HepG2 (cell line): ENCODE measurements around the gene CEP76. TPM values are rescaled to one million over a fixed set of nuclear protein-coding genes. Genes with fewer than 3 reads are reported as not detected.
"Not testable (repeated sequence)": the region's sequence is repeated elsewhere in the genome, so short reads cannot be mapped to it uniquely, and the experiment has no call there.

ENCODE experiments used
- ATAC-seq: fragments of 200-7000 bp; cut with Tn5 transposase; 3 replicates; pipeline ENCODE4 v1.9.1; 2020; ENCODE audit warnings: mild to moderate bottlenecking, moderate library complexity
- BruUV-seq: library from RNA; stranded (reverse); fragments of 400-500 nt; replicated peaks from 2 replicates; lab custom pipeline; 2021; lab: Mats Ljungman, UMichigan
- CTCF ChIA-PET: fragments of 300-600 bp; formaldehyde crosslinking; extraction: SDS; loops from one replicate; lab custom pipeline; 2021; ENCODE audit warnings: low total read pairs, inconsistent platforms, low intra/inter-chr PET ratio; lab: Yijun Ruan, JAX
- POLR2A ChIA-PET: fragments of 350-600 bp; sonication (Branson Sonifier 250); formaldehyde crosslinking; loops from one replicate; lab custom pipeline; 2020; ENCODE audit warnings: antibody characterized with exemption, inconsistent platforms; lab: Yijun Ruan, JAX
- DNase-seq: peaks from one replicate; pipeline ENCODE4 v3.0.0-alpha.2; 2015; ENCODE audit warnings: low spot score
- FAIRE-seq: peaks from 3 replicates; lab custom pipeline; 2011; peaks lifted over from hg19 to GRCh38; lab: Jason Lieb, UNC
- H2AFZ ChIP-seq: one replicate; pipeline ENCODE4 v1.6.1; 2011; ENCODE audit warnings: low read length, inconsistent platforms
- H3K27ac ChIP-seq: fragments of 300-600 bp; 3 replicates; pipeline ENCODE4 v1.8.0; 2011; ENCODE audit warnings: mixed run types, mild to moderate bottlenecking, mixed read lengths, low read length, inconsistent platforms; ENCODE audit not compliant: insufficient read depth; ENCODE audit errors: extremely low read length
- H3K27me3 ChIP-seq, 2 experiments: fragments of 200-600 bp in 1 of 2; 2 replicates in 1 of 2; 3 replicates in 1 of 2; pipeline versions ENCODE4 v1.6.0 to v1.8.0; 2011; ENCODE audit warnings: low read length in 2 of 2, mild to moderate bottlenecking in 2 of 2, moderate library complexity in 2 of 2, inconsistent platforms in 1 of 2; ENCODE audit not compliant: insufficient read depth in 2 of 2, control insufficient read depth in 1 of 2
- H3K36me3 ChIP-seq, 2 experiments: fragments of 200-600 bp in 1 of 2; replicated peaks in 1 of 2; 2 replicates in 1 of 2; 3 replicates in 1 of 2; pipeline versions ENCODE4 v1.5.1 to v1.8.0; 2011; ENCODE audit warnings: low read length in 2 of 2, inconsistent platforms in 1 of 2; ENCODE audit not compliant: insufficient read depth in 2 of 2, control insufficient read depth in 1 of 2
- H3K4me1 ChIP-seq: 2 replicates; pipeline ENCODE4 v1.5.1; 2012; ENCODE audit warnings: low read length, inconsistent platforms; ENCODE audit not compliant: insufficient read depth
- H3K4me2 ChIP-seq: 2 replicates; pipeline ENCODE4 v1.6.0; 2011; ENCODE audit warnings: low read depth, low read length, inconsistent platforms
- H3K4me3 ChIP-seq, 3 experiments: fragments of 200-600 bp in 1 of 3; sonication (generic), shearing (Covaris generic) in 1 of 3; replicated peaks in 1 of 3; 2 replicates each; pipeline ENCODE4 v1.5.1; 2011 to 2016; ENCODE audit warnings: low read length in 3 of 3, inconsistent platforms in 2 of 3, low read depth in 2 of 3, mild to moderate bottlenecking in 2 of 3, control low read depth in 1 of 3, mixed read lengths in 1 of 3; ENCODE audit not compliant: insufficient read depth in 1 of 3
- H3K79me2 ChIP-seq: one replicate; pipeline ENCODE4 v1.6.1; 2011; ENCODE audit warnings: low read length, inconsistent platforms; ENCODE audit not compliant: insufficient read depth
- H3K9ac ChIP-seq: 2 replicates; pipeline ENCODE4 v1.6.0; 2011; ENCODE audit warnings: mild to moderate bottlenecking, low read depth, low read length, inconsistent platforms; ENCODE audit not compliant: insufficient read depth
- H3K9me3 ChIP-seq: 2 replicates; pipeline ENCODE4 v1.5.1; 2012; ENCODE audit warnings: mild to moderate bottlenecking, low read length
- H4K20me1 ChIP-seq: 2 replicates; pipeline ENCODE4 v1.6.0; 2011; ENCODE audit warnings: inconsistent platforms, mild to moderate bottlenecking, low read length, moderate library complexity; ENCODE audit not compliant: insufficient read depth
- EHMT2 ChIP-seq: fragments of 200-600 bp; sonication (generic); IDR thresholded peaks from 2 replicates; pipeline ENCODE4 v1.7.0; 2017; ENCODE audit warnings: antibody characterized with exemption, low read depth, low read length, borderline replicate concordance
- MATR3 ChIP-seq: sonication (generic); formaldehyde crosslinking; IDR thresholded peaks from 2 replicates; pipeline ENCODE4 v1.4.0; 2020; ENCODE audit warnings: missing genetic modification reagents
- NFE2L1 ChIP-seq: sonication (generic); formaldehyde crosslinking; IDR thresholded peaks from 2 replicates; pipeline ENCODE4 v1.4.0; 2020; ENCODE audit warnings: missing genetic modification reagents, mild to moderate bottlenecking, borderline replicate concordance
- NONO ChIP-seq, 2 experiments: fragments of 450-650 bp in 1 of 2; sonication (generic) in 1 of 2; formaldehyde crosslinking in 1 of 2; IDR thresholded peaks in 1 of 2; conservative IDR thresholded peaks in 1 of 2; 2 replicates each; pipeline versions ENCODE4 v1.6.1 to v1.8.0; 2017 to 2022; ENCODE audit warnings: mild to moderate bottlenecking in 1 of 2, missing genetic modification reagents in 1 of 2, moderate library complexity in 1 of 2
- PCBP2 ChIP-seq: fragments of 200-400 bp; formaldehyde crosslinking; optimal IDR thresholded peaks from 2 replicates; pipeline ENCODE3; 2018; ENCODE audit warnings: low read length, low read depth; ENCODE audit not compliant: poor library complexity, severe bottlenecking
- ZFX ChIP-seq: sonication (generic); formaldehyde crosslinking; IDR thresholded peaks from 2 replicates; pipeline ENCODE4 v1.4.0; 2020; ENCODE audit warnings: mild to moderate bottlenecking, low read depth, missing genetic modification reagents, moderate library complexity
- ZNF232 ChIP-seq: sonication (generic); formaldehyde crosslinking; IDR thresholded peaks from 2 replicates; pipeline ENCODE4 v1.4.0; 2020; ENCODE audit warnings: missing genetic modification reagents, borderline replicate concordance
- WGBS: methylation state at CpG from one replicate; pipeline ENCODE4 v1.1.6; 2017; ENCODE audit warnings: low lambda C conversion rate; 5-methylcytosine and 5-hydroxymethylcytosine counted together
- in situ Hi-C: cut with HindIII; loops from 2 replicates; pipeline ENCODE4 v1.10.0; 2017; ENCODE audit warnings: low pct_unique_long_range_greater_than_20kb; ENCODE audit not compliant: extremely low pct_ligation_motif_present
- intact Hi-C: fragments of 100-400 bp; cut with micrococcal nuclease; formaldehyde crosslinking; loops from one replicate; pipeline ENCODE4 v1.10.0; 2022; ENCODE audit not compliant: unreplicated experiment
- polyA plus RNA-seq, 8 experiments: library from polyadenylated mRNA; depleted of rRNA in 3 of 8; stranded (reverse) in 7 of 8; unstranded in 1 of 8; fragments of >200 nt; fragmentation: Illumina TruSeq in 4 of 8; extraction: Trizol in 4 of 8; gene quantifications; 2 replicates each; pipeline versions ENCODE4 v1.2.1 to v1.2.3, GENCODE V29; 2011 to 2016; ENCODE audit warnings: low read depth in 4 of 8, missing spikeins in 1 of 8, mixed read lengths in 1 of 8; ENCODE audit not compliant: insufficient read depth in 1 of 8
- total RNA-seq, 5 experiments: library from RNA; depleted of rRNA; stranded (reverse); fragments of >200 nt; fragmentation: Illumina TruSeq; extraction: Trizol; gene quantifications; 2 replicates each; pipeline ENCODE4 v1.2.3, GENCODE V29; 2016; ENCODE audit warnings: low read depth in 1 of 5
- TF ChIP-seq, protein P1 (sequence below): sonication (generic); formaldehyde crosslinking; IDR thresholded peaks from 2 replicates; pipeline ENCODE4 v1.5.0; 2020; ENCODE audit warnings: missing genetic modification reagents, mild to moderate bottlenecking, borderline replicate concordance

CEP76 gene
- total and polyA plus RNA-seq, 2 of the 13 experiments (the other 11 are each of a cell fraction or from before 2014, with no cell fraction given) = 13.9 to 15.1 TPM

DNA sequence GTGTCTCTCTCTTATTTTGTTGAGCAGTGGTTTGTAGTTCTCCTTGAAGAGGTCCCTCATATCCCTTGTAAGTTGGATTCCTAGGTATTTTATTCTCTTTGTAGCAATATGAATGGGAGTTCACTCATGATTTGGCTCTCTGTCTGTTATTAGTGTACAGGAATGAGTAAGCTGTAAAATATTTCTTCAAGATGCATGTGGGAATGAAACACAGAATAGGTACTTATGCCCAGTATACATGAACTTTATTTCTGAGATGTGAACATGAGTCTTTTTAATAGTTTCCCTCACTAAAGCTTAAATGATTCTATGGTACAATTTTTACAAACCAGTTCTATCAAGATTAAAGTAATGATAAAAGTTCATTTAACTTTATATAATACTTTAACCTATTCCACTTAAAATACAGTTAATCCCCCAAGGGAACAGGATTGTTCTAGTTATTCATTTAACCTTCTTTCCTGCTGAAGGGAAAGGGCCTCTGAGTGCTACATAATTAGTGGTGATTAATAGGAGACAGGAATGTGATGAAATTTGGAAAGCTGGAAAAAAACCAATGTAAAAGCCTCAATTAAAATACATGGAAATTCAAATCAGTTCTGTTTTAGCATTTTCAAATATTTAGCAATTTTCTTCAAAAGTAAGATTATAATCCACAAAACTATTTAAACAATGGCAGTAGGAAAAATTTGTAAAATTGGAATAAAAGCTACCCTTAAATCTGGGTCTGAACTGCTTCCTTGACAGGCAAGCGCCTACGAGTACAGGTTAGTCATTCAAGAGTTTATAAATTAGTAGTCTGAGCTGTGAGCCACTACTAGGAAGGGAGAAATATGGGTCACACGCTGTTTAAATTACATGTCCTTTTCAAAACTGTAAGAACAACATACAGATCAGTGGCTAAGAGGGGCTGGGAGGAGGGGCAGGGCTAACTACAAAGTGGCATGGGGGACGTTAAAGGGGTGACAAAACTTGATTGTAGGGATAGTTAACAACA, 73.5 kb downstream of the CEP76 start (continued):
- TF ChIP-seq NFE2L1 (no peak), ZFX (no peak), ZNF232 (CRISPR knock-in tag) (no peak), EHMT2 (no peak), MATR3 (CRISPR knock-in tag) (no peak), NONO (IDR thresholded peaks at IDR 0.05) (no peak), NONO (CRISPR knock-in tag; conservative IDR thresholded peaks at IDR 0.05) (no peak), PCBP2 (no peak)
- TF ChIP-seq, protein P1, sequence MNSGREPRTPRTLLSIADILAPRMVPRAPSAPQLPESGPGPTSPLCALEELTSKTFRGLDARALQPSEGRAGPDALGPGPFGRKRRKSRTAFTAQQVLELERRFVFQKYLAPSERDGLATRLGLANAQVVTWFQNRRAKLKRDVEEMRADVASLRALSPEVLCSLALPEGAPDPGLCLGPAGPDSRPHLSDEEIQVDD (CRISPR knock-in tag) = no peak

DNA sequence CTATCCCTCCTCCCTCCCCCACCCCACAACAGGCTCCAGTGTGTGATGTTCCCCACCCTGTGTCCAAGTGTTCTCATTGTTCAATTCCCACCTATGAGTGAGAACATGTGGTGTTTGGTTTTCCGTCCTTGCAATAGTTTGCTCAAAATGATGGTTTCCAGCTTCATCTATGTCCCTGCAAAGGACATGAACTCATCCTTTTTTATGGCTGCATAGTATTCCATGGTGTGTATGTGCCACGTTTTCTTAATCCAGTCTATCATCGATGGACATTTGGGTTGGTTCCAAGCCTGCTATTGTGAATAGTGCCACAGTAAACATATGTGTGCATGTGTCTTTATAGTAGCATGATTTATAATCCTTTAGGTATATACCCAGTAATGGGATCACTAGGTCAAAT, 75.3 kb downstream of the CEP76 start:
- H3K4me3 ChIP-seq, H2AFZ ChIP-seq, POLR2A ChIA-PET, DNase-seq, intact Hi-C loops, H3K9me3 ChIP-seq, CTCF ChIA-PET, FAIRE-seq, BruUV-seq, H3K79me2 ChIP-seq, H3K9ac ChIP-seq, H4K20me1 ChIP-seq, H3K36me3 ChIP-seq, ATAC-seq, H3K4me1 ChIP-seq, H3K27ac ChIP-seq, H3K27me3 ChIP-seq, H3K4me2 ChIP-seq, in situ Hi-C loops: not testable (repeated sequence)
- WGBS = 94% methylated on average over 3 of the region's 3 CpGs
